ENCODE data around the gene TMEM182. TPM values are rescaled to one million over a fixed set of nuclear protein-coding genes. Genes with fewer than 3 reads are reported as not detected.

The TMEM182 gene
- total RNA-seq, 1 donor from 2014 or later, result 2.2 TPM

GRCh38 chr2:102724553-102724952 lies 37.3 kb upstream of the TMEM182 start:
- Histone ChIP-seq H3K9me3 (no peaks in the 10 kb centered on the region), H3K27me3 (no peaks in the 10 kb centered on the region), H3K27ac (no peak overlapping the region), H3K36me3 (peaks cover 0 to 44% of the 10 kb centered on the region in 2 donors), H3K4me3 (no peak overlapping the region), H3K4me1 (no peaks in the 10 kb centered on the region)
- intact Hi-C loops (cut with DNase I), result no loop called here
- TF ChIP-seq POLR2AphosphoS5 (IDR thresholded peaks at IDR 0.05; ENCODE audit: insufficient read depth in 1 of 2, low read depth in 1 of 2) (no peak), CTCF (IDR thresholded peaks at IDR 0.05) (no peak), POLR2A (IDR thresholded peaks at IDR 0.05) (no peak)
- no peak for DNase-seq (ENCODE audit: extremely low spot score in 2 of 2)

- H3K4me1 ChIP-seq, result no peaks in the 10 kb centered on the region
- H3K9me3 ChIP-seq, result no peaks in the 10 kb centered on the region
- H3K36me3 ChIP-seq, result peaks cover 0 to 46% of the 10 kb centered on the region in 2 donors
- intact Hi-C loops (cut with DNase I), result no loop called here
- H3K27me3 ChIP-seq, result no peaks in the 10 kb centered on the region
- no peak overlapping the region for H3K27ac ChIP-seq
- DNase-seq (ENCODE audit: extremely low spot score in 2 of 2), result no peak
- no peak for TF ChIP-seq POLR2A (IDR thresholded peaks at IDR 0.05)
- H3K4me3 ChIP-seq, result no peak overlapping the region
These were observed 35.4 kb upstream of the TMEM182 start for GRCh38 chr2:102726128-102727087.

- peaks cover 0 to 12% of the 10 kb centered on the region in 2 donors for H3K36me3 ChIP-seq
- peaks cover 25% of the 10 kb centered on the region for H3K4me1 ChIP-seq
- H3K27me3 ChIP-seq, result no peaks in the 10 kb centered on the region
- H3K9me3 ChIP-seq, result no peaks in the 10 kb centered on the region
- peak overlapping the region; percentile 58 to 97 for H3K4me3 ChIP-seq
- TF ChIP-seq POLR2A (IDR thresholded peaks at IDR 0.05), result no peak
- no peak overlapping the region for H3K27ac ChIP-seq
- intact Hi-C loops (cut with DNase I), result no loop called here
- no peak for DNase-seq (ENCODE audit: extremely low spot score in 2 of 2)
These were observed 26.3 kb upstream of the TMEM182 start for GRCh38 chr2:102735416-102736109.

GRCh38 chr2:102736110-102736409 lies 25.8 kb upstream of the TMEM182 start:
- Histone ChIP-seq H3K27ac (peak overlapping the region; percentile 84), H3K4me1 (peaks cover 25% of the 10 kb centered on the region), H3K9me3 (no peaks in the 10 kb centered on the region), H3K27me3 (no peaks in the 10 kb centered on the region), H3K36me3 (peaks cover 0 to 8% of the 10 kb centered on the region in 2 donors), H3K4me3 (peak overlapping the region; percentile 58 to 97)
- TF ChIP-seq POLR2AphosphoS5 (IDR thresholded peaks at IDR 0.05; ENCODE audit: insufficient read depth in 1 of 2, low read depth in 1 of 2) (no peak), CTCF (IDR thresholded peaks at IDR 0.05) (no peak), POLR2A (IDR thresholded peaks at IDR 0.05) (no peak)
- no peak for DNase-seq (ENCODE audit: extremely low spot score in 2 of 2)
- intact Hi-C loops (cut with DNase I), result no loop called here

- Histone ChIP-seq H3K36me3 (peaks cover 0 to 1% of the 10 kb centered on the region in 2 donors), H3K9me3 (no peaks in the 10 kb centered on the region), H3K4me3 (peak overlapping the region; percentile 58 to 97), H3K27ac (peak overlapping the region; percentile 84), H3K4me1 (peaks cover 25% of the 10 kb centered on the region), H3K27me3 (no peaks in the 10 kb centered on the region)
- DNase-seq (ENCODE audit: extremely low spot score in 2 of 2), result no peak
- TF ChIP-seq CTCF (IDR thresholded peaks at IDR 0.05), result no peak
- peak in 1 of 2 donors; percentile 56 for TF ChIP-seq POLR2A (IDR thresholded peaks at IDR 0.05)
- TF ChIP-seq POLR2AphosphoS5 (IDR thresholded peaks at IDR 0.05; ENCODE audit: insufficient read depth in 1 of 2, low read depth in 1 of 2), result peak in 1 of 2 donors; percentile 85
- intact Hi-C loops (cut with DNase I), result no loop called here
These were observed 25.1 kb upstream of the TMEM182 start for GRCh38 chr2:102736410-102737409.
